Inflammatory macrophage treated with lipopolysaccharide for 4 hours (primary cell): ENCODE results near the gene GHDC.
"Not testable (repeated sequence)": the region's sequence is repeated elsewhere in the genome, so short reads cannot be mapped to it uniquely, and the experiment has no call there.

Experiments
- DNase-seq: peaks from one replicate; pipeline ENCODE4 v3.0.0-alpha.2; 2020

GHDC gene

GRCh38 chr17:42202696-42203095 is 8.4 kb upstream of the GHDC start:
- DNase-seq: no peak

DNA sequence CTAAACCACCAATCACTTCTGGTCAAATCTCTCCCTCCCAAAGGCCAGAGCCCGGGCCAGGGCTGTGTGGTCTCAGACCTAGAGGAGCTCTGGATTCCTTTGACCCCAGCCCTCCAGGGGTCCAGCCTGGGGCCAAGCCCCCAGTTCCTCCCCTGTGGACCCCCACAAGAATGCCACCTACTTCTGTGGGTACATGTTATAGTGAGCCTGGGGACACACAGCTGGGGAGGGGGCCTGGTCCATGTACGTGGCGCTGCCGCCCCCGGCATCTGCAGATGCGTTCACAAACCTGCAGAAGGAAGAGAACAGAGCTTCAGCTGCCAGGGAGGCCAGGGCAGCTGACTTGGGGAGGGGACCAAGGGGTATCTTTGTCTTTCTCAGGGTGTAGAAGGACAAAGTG is 7.9 kb upstream of the GHDC start:
- DNase-seq: no peak

- no peak for DNase-seq
These were observed 7.1 kb upstream of the GHDC start for GRCh38 chr17:42201458-42201772.

GRCh38 chr17:42200706-42201457 is 6.6 kb upstream of the GHDC start:
- DNase-seq: no peak

DNA sequence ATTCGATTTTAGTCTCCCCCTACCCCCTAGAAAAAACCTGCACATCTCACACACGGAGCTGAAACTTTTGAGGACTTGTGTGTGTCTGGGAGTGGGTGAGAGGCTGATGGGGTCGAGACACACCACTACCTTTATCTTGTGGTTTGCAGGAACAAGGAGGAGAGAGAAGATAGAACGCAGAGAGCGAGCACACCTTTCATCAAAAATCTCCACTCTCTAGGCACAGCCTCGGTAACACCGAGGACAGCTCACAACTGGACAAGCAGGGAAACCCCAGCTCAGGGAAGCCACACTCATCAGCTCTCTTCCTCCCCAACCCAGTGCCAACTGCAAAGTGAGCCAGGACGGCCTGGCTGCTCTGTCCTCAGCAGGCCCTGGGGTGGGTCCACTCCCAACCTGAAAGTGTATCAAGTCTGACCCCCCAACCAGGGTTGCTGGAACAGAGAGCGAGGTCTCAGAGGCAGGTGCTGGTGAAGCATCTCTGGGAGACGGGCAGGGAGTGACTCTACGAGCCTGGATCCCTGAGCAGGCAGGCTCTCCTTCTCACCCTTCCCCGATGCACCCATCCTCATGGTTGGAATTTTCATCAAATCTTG is 5.2 kb upstream of the GHDC start:
- no peak for DNase-seq

GRCh38 chr17:42198897-42199296 is 4.6 kb upstream of the GHDC start:
- peak; percentile 88 for DNase-seq

GRCh38 chr17:42197564-42198156 is 3.4 kb upstream of the GHDC start:
- DNase-seq: no peak

- DNase-seq: no peak
These were observed 902 bp downstream of the GHDC start for GRCh38 chr17:42193216-42193968.

GRCh38 chr17:42192189-42193126 is 1.8 kb downstream of the GHDC start:
- DNase-seq: no peak

- DNase-seq: no peak
These were observed 3.1 kb downstream of the GHDC start for GRCh38 chr17:42191275-42191608.

DNA sequence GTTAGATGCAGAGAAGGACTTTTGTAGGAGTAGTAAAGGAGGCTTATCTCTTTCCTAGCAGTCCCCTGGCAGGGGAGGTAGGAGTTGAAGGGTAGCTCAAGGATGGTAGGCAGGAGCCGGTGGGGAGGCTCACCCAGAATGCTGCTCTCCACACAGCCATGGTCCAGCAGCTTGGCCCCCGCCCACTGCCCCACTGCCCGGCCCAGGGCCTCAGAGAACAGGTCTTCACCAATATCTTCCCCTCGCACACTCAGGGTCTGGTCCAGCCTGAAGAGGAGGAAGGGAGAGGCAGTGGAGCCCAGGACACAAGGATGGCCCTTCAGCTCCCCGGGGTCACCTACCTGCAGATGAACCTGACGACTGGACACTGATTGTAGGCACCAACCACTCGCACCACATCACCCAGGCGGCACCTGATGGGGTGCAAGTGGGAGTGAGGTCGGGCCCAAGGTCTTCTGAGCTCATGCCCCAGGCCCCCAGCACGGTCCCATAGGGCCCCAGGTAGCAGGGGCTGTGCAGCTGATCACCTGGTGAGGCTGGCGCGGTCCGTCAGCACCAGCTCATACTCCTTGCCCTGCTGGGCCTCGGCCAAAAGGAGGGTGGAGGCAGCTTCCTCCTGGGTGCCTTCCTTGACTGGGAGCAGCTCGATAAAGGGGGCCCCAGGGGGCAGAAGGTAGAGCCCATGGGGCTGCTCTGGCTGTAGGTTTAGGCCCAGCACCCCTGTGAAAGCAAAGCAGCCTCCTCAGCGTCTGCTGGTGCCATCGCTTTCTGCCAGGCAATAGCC is 3.6 kb downstream of the GHDC start:
- no peak for DNase-seq

DNA sequence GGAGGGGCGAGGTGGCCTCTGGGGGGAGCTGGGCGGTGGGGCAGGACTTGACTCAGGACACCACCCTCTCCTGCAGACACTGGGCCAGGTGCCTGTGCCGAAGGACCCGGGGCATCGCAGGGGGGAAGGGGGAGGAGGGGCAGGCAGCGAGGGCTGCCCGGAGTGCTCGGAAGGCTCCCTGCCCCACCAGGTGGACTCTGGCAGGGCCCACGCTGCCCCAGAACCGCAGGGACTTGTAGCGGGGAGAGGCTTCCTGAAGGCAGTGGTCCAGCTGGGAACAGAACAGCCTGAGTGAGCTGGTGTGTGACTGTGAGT is 4.7 kb downstream of the GHDC start:
- no peak for DNase-seq

GRCh38 chr17:42188749-42189650 is 5.3 kb downstream of the GHDC start:
- DNase-seq: peak; percentile 60

DNA sequence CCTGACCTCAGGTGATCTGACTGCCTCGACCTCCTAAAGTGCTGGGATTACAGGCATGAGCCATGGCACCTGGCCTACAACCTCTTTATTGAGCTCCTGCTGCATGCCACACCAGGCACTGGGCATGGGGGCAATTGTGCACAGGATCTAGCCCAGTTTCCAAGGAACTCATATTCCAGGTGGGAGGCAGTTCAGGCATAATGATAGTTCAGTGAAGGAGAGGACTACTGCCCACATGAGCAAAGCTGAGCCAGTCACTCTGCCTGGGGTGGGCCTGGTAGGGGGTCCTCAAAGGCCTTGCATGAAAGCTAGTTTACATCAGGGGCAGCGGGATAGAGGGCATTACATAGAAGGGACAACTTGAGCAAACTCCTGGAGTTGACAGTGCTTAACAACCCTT is 6.5 kb downstream of the GHDC start:
- DNase-seq: no peak

DNA sequence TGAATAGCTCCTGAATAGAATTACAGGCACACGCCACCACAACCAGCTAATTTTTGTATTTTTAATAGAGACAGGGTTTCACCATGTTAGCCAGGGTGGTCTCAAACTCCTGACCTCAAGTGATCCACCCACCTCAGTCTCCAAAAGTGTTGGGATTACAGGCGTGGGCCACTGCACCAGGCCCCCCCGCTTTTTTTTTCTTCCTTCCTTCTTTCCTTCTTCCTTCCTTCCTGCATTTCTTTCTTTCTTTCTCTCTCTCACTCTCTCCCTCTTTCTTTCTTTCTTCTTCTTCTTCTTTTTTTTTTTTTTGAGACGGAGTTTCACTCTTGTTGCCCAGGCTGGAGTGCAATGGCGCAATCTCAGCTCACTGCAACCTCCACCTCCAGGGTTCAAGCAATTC is 8.1 kb downstream of the GHDC start:
- not testable (repeated sequence) for DNase-seq

DNA sequence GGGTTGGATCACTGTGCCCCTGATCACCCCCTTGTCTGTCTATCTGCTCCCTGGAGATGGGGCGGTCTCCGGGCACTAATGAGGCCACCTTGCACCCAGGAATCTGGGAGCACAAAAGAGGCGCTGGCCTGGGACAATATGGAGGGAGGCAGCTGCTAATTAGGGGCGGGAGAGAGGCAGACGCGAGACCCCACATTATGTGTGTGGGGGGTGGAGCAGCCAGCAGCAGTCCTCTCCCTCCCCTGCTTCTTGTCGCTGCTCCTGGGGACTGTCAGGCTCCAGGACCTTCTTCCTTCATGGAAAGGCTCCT is 8.7 kb downstream of the GHDC start:
- no peak for DNase-seq

- DNase-seq: peak; percentile 69
These were observed 9.3 kb downstream of the GHDC start, which contains the start of gene HCRT for GRCh38 chr17:42184713-42185620. HCRT (minus strand) TSS chr17:42185452; CDS start chr17:42185365, 87 bp downstream.

- DNase-seq: peak; percentile 75
These were observed 10.3 kb downstream of the GHDC start for GRCh38 chr17:42183741-42184711.
